HAP-1 (cell line): Measurements from ENCODE around the gene NXPH3.
A peak's percentile ranks its signal among the peaks of the same experiment; 100 is the strongest.

Experiments
- DNase-seq, 2 experiments: peaks; one replicate each; pipeline ENCODE4 v3.0.0-alpha.2; 2016 to 2020; ENCODE audit warnings: low spot score in 2 of 2
- H3K27me3 ChIP-seq: fragments of 250-450 bp; sonication (Bioruptor Pico); 2 replicates; pipeline ENCODE4 v1.5.1; 2020; ENCODE audit warnings: low read depth, mild to moderate bottlenecking, moderate library complexity
- H3K36me3 ChIP-seq: fragments of 250-450 bp; sonication (Bioruptor Pico); replicated peaks from 2 replicates; pipeline ENCODE4 v1.5.1; 2020; ENCODE audit warnings: mild to moderate bottlenecking
- H3K4me1 ChIP-seq: fragments of 250-450 bp; sonication (Bioruptor Pico); 2 replicates; pipeline ENCODE4 v1.5.1; 2020; ENCODE audit warnings: mild to moderate bottlenecking
- H3K4me3 ChIP-seq: fragments of 250-450 bp; sonication (Bioruptor Pico); 2 replicates; pipeline ENCODE4 v1.5.1; 2020; ENCODE audit warnings: mild to moderate bottlenecking, moderate library complexity
- H3K9me3 ChIP-seq: fragments of 250-450 bp; sonication (Bioruptor Pico); 2 replicates; pipeline ENCODE4 v1.5.1; 2020; ENCODE audit warnings: mild to moderate bottlenecking, moderate library complexity
- in situ Hi-C: fragments of 300-500 bp; cut with MboI; formaldehyde crosslinking; loops from 3 replicates; pipeline ENCODE4 v1.14.3; 2020; ENCODE audit warnings: low sequenced_read_pairs, inconsistent platforms, mixed read lengths

Gene NXPH3

GRCh38 chr17:49597928-49598655, 22.4 kb downstream of the NXPH3 start:
- DNase-seq = no peak

DNA sequence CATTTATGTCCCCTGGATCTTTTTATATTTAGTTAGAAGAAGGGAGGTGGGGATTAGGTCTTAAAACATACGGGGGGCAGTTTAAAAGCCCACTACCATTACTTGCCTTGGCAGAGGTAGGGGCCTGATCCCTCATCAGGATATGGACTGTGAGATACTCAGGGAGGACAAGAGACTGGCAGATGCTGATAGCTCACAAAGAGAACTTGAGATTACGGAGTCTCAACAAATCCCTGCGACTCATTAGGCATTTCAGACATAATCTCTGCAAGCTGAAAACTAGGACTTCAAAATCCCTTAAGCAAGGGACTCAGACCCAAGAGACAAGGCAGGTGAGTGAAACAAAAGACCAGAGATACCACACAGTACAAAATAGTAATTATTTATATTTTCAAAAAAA, 23.2 kb downstream of the NXPH3 start:
- H3K36me3 ChIP-seq = peaks cover 6% of the 10 kb centered on the region
- DNase-seq = no peak
- in situ Hi-C loops = no loop called here
- H3K9me3 ChIP-seq = no peaks in the 10 kb centered on the region
- H3K27me3 ChIP-seq = no peaks in the 10 kb centered on the region
- H3K4me1 ChIP-seq = peaks cover 25% of the 10 kb centered on the region
- H3K4me3 ChIP-seq = no peak overlapping the region

More at GRCh38 chr17:49597928-49598655, 22.4 kb downstream of the NXPH3 start:
- in situ Hi-C loops = no loop called here
- Histone ChIP-seq H3K27me3 (no peaks in the 10 kb centered on the region), H3K4me3 (no peak overlapping the region), H3K4me1 (peaks cover 19% of the 10 kb centered on the region), H3K36me3 (peaks cover 6% of the 10 kb centered on the region), H3K9me3 (no peaks in the 10 kb centered on the region)

DNA sequence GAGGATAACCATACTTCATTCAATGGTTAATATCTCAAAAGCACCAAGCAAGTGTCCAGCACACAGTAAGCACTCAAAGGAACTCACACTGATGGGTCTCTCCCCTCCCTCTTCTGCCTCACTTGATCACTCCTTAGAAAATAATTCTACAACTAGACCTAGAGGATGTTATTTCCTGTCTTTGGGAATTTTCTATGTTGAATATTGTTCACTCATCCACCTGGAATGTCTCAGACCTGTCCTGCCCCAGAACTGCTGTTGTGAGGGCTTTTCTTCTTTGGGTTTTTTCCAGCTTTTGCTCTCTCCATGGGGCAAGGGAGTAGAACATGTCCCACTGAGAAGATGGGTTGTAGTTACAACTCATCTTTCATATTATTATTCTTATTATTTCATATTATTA, 25.3 kb downstream of the NXPH3 start:
- Histone ChIP-seq H3K27me3 (no peaks in the 10 kb centered on the region), H3K36me3 (peaks cover 8% of the 10 kb centered on the region), H3K4me3 (no peak overlapping the region), H3K4me1 (peaks cover 31% of the 10 kb centered on the region), H3K9me3 (no peaks in the 10 kb centered on the region)
- DNase-seq = no peak
- in situ Hi-C loops = no loop called here

- Histone ChIP-seq H3K4me3 (no peak overlapping the region), H3K36me3 (peaks cover 12% of the 10 kb centered on the region), H3K4me1 (peaks cover 21% of the 10 kb centered on the region), H3K9me3 (no peaks in the 10 kb centered on the region), H3K27me3 (no peaks in the 10 kb centered on the region)
- in situ Hi-C loops = no loop called here
- DNase-seq = peak; percentile 32 to 35
Observed at GRCh38 chr17:49602783-49603182, 27.1 kb downstream of the NXPH3 start.

DNA sequence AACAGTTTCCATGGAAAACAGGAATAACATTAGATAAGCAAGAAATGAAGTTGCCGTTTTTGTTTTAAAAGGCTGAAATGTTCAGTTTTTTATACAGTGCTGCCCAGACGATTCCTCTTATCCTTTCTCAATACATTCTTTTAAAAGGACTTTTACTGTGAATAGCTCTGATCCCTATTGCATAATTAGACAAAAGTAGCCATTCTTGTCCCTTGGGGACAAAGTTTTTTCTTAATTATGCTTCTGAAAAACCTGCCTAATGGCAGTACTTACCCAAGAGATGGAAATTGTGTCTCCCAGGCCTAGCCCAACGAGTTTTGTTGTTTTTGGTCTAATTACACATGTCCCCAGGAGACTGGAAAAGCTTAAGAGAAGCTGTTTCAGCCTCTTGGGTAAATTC, 27.6 kb downstream of the NXPH3 start:
- no peaks in the 10 kb centered on the region for H3K27me3 ChIP-seq
- no peak overlapping the region for H3K4me3 ChIP-seq
- no peaks in the 10 kb centered on the region for H3K9me3 ChIP-seq
- in situ Hi-C loops = no loop called here
- peaks cover 12% of the 10 kb centered on the region for H3K36me3 ChIP-seq
- DNase-seq = peak; percentile 23 to 68
- H3K4me1 ChIP-seq = peaks cover 21% of the 10 kb centered on the region

DNA sequence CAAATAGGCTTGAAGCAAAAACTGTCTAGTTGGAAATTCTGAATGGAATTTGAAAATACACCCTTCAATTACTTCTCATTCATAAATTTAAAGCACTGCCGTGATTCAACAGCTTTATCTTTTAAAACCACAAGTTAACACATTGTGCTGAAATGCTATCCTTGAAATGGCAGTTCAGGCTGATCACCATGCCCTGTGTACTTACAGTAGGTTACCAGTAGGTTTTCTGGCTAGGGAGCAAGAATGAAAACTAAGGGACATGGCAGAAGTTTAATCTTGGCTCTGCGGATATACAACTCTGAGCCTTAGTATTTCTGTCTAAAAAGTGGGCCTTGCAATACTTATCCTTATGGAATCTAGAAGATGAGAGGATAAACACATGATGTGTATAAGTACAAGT, 28.0 kb downstream of the NXPH3 start:
- Histone ChIP-seq H3K36me3 (peaks cover 12% of the 10 kb centered on the region), H3K4me3 (no peak overlapping the region), H3K4me1 (peaks cover 21% of the 10 kb centered on the region), H3K27me3 (no peaks in the 10 kb centered on the region), H3K9me3 (no peaks in the 10 kb centered on the region)
- peak; percentile 13 to 22 for DNase-seq
- in situ Hi-C loops = no loop called here

- Histone ChIP-seq H3K4me1 (peaks cover 21% of the 10 kb centered on the region), H3K27me3 (no peaks in the 10 kb centered on the region), H3K4me3 (no peak overlapping the region), H3K9me3 (no peaks in the 10 kb centered on the region), H3K36me3 (peaks cover 12% of the 10 kb centered on the region)
- in situ Hi-C loops = no loop called here
- DNase-seq = no peak
Observed at GRCh38 chr17:49604314-49604869, 28.7 kb downstream of the NXPH3 start.

DNA sequence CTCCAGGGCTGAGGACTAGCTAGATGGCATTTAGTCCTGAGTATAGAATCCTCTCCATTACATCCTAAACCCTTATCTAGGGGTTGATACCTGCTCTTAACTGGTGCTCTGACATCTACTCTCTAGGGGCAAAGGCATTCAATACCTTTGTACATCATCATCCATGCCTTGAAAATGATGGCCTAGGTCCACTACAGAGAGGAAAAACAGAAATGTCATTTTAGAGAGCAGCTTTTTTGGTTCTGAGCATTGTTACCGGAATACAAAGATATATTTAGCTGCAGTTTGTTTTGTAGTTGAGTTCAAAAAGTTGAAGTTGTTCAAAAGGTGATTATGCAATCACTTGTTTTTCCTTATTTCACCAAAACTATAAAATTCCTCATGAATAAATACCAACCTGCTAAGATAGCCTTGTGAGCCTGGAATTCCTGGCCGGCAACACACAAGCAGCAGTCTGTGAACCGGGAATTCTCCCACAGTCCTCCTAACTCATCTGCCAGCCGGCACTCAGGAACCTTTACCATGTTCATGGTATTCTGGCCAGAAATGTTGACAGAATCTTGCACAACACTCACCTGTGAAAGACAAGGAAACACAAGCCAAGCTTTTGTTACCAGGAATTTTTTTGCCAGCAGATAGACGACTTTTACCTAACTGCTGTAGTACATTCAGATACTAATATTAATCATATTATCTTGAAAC, 35.4 kb downstream of the NXPH3 start:
- Histone ChIP-seq H3K4me3 (no peak overlapping the region), H3K36me3 (peaks cover 11% of the 10 kb centered on the region), H3K9me3 (no peaks in the 10 kb centered on the region), H3K27me3 (no peaks in the 10 kb centered on the region), H3K4me1 (no peaks in the 10 kb centered on the region)
- in situ Hi-C loops = no loop called here
- DNase-seq = no peak

DNA sequence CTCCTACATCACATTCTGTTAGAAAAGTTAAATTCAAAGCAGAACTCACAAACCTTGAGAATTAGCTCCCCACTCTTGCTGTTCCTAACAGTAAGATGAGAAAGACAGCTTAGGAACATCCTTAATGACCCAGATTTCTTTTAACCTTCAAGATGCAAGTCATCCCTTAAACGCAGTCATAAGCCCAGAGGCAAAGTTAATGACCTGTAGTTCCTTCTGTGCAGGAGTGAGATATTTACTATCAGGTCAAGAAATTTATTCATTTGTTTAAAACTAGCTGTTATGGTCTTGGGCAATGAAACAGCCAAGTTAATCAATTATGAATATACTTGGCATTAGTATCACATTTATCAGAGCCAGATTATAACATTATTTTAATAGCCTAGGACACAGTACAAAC, 37.1 kb downstream of the NXPH3 start:
- Histone ChIP-seq H3K36me3 (peaks cover 8% of the 10 kb centered on the region), H3K4me1 (no peaks in the 10 kb centered on the region), H3K27me3 (no peaks in the 10 kb centered on the region), H3K4me3 (no peak overlapping the region), H3K9me3 (no peaks in the 10 kb centered on the region)
- in situ Hi-C loops = no loop called here
- DNase-seq = no peak

- Histone ChIP-seq H3K27me3 (no peaks in the 10 kb centered on the region), H3K9me3 (no peaks in the 10 kb centered on the region), H3K36me3 (peaks cover 11% of the 10 kb centered on the region), H3K4me1 (no peaks in the 10 kb centered on the region), H3K4me3 (no peak overlapping the region)
- DNase-seq = no peak
- in situ Hi-C loops = no loop called here
Observed at GRCh38 chr17:49613182-49613800, 37.6 kb downstream of the NXPH3 start.

DNA sequence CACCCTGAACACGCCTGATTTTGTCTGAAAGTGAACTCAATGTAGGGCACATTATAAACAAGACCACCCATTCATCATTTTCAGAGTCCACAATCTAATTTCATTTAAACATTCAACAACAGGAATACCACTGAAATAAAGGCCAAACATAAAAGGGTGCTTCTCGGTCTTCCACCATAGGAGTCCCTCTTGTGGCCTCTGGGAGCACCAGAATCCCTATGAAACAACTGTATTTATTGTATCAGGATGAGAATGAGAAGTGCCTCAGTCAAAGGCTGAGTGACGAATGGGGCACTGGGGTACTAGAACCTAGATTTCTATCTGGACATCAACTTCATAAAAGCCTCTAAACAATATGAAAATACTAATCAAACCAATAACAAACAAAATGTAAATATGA, 40.4 kb downstream of the NXPH3 start:
- Histone ChIP-seq H3K4me3 (no peak overlapping the region), H3K27me3 (no peaks in the 10 kb centered on the region), H3K9me3 (no peaks in the 10 kb centered on the region), H3K4me1 (no peaks in the 10 kb centered on the region), H3K36me3 (peaks cover 12% of the 10 kb centered on the region)
- in situ Hi-C loops = no loop called here
- no peak for DNase-seq

- no peaks in the 10 kb centered on the region for H3K9me3 ChIP-seq
- H3K36me3 ChIP-seq = peaks cover 13% of the 10 kb centered on the region
- DNase-seq = no peak
- H3K27me3 ChIP-seq = no peaks in the 10 kb centered on the region
- no peak overlapping the region for H3K4me3 ChIP-seq
- no peaks in the 10 kb centered on the region for H3K4me1 ChIP-seq
- in situ Hi-C loops = no loop called here
Observed at GRCh38 chr17:49616601-49617131, 41.0 kb downstream of the NXPH3 start.

GRCh38 chr17:49618028-49618611, 42.4 kb downstream of the NXPH3 start:
- Histone ChIP-seq H3K36me3 (peaks cover 16% of the 10 kb centered on the region), H3K9me3 (no peaks in the 10 kb centered on the region), H3K4me3 (no peak overlapping the region), H3K27me3 (no peaks in the 10 kb centered on the region), H3K4me1 (no peaks in the 10 kb centered on the region)
- no peak for DNase-seq
- in situ Hi-C loops = no loop called here
